MM.1S (cell line): ENCODE data around the gene GAPDH.
"Not testable (repeated sequence)": the region's sequence is repeated elsewhere in the genome, so short reads cannot be mapped to it uniquely, and the experiment has no call there.

Experiments used
- DNase-seq: peaks from one replicate; pipeline ENCODE4 v3.0.0-alpha.2; 2015
- H2AFZ ChIP-seq: fragments of 300-600 bp; sonication (generic); 2 replicates; pipeline ENCODE4 v1.6.0; 2016; ENCODE audit warnings: antibody characterized with exemption, low read length
- H3F3A ChIP-seq: fragments of 300-600 bp; sonication (generic); 2 replicates; pipeline ENCODE4 v1.6.1; 2016; ENCODE audit warnings: mild to moderate bottlenecking, antibody characterized with exemption, low read length, moderate library complexity, mixed read lengths; ENCODE audit not compliant: insufficient read depth
- H3K27ac ChIP-seq: fragments of 300-600 bp; sonication (generic); 2 replicates; pipeline ENCODE4 v1.5.1; 2016; ENCODE audit warnings: mild to moderate bottlenecking, low read length
- H3K27me3 ChIP-seq: fragments of 300-600 bp; sonication (generic); replicated peaks from 2 replicates; pipeline ENCODE4 v1.6.0; 2016; ENCODE audit warnings: low read length; ENCODE audit not compliant: insufficient read depth
- H3K36me3 ChIP-seq: fragments of 300-600 bp; sonication (generic); replicated peaks from 2 replicates; pipeline ENCODE4 v1.6.1; 2016; ENCODE audit warnings: mild to moderate bottlenecking, low read length, mixed read lengths; ENCODE audit not compliant: insufficient read depth
- H3K4me1 ChIP-seq: fragments of 300-600 bp; sonication (generic); 2 replicates; pipeline ENCODE4 v1.6.1; 2016; ENCODE audit warnings: low read length, mixed read lengths
- H3K4me2 ChIP-seq: fragments of 300-600 bp; sonication (generic); 2 replicates; pipeline ENCODE4 v1.6.0; 2016; ENCODE audit warnings: low read depth, low read length
- H3K4me3 ChIP-seq: fragments of 300-600 bp; sonication (generic); 2 replicates; pipeline ENCODE4 v1.5.1; 2016; ENCODE audit warnings: low read length, mixed read lengths
- H3K79me2 ChIP-seq: fragments of 300-600 bp; sonication (generic); 2 replicates; pipeline ENCODE4 v1.6.1; 2016; ENCODE audit warnings: mixed run types, low read length, mixed read lengths
- H3K9ac ChIP-seq: fragments of 300-600 bp; sonication (generic); 2 replicates; pipeline ENCODE4 v1.6.1; 2016; ENCODE audit warnings: low read length, mixed read lengths
- H3K9me2 ChIP-seq: fragments of 300-600 bp; sonication (generic); replicated peaks from 2 replicates; pipeline ENCODE4 v1.6.1; 2016; ENCODE audit warnings: mild to moderate bottlenecking, low read length, mixed read lengths; ENCODE audit not compliant: insufficient read depth
- H3K9me3 ChIP-seq: fragments of 300-600 bp; sonication (generic); replicated peaks from 2 replicates; pipeline ENCODE4 v1.6.1; 2016; ENCODE audit warnings: mild to moderate bottlenecking, low read length, mixed read lengths; ENCODE audit not compliant: insufficient read depth
- H4K20me1 ChIP-seq: fragments of 300-600 bp; sonication (generic); 2 replicates; pipeline ENCODE4 v1.6.1; 2016; ENCODE audit warnings: mild to moderate bottlenecking, low read length, moderate library complexity, mixed read lengths; ENCODE audit not compliant: insufficient read depth
- EZH2 ChIP-seq: fragments of 300-600 bp; sonication (generic); optimal IDR thresholded peaks from 2 replicates; pipeline ENCODE3; 2017; ENCODE audit warnings: low read depth, mild to moderate bottlenecking, antibody characterized with exemption, low read length, mixed read lengths
- EZH2phosphoT487 ChIP-seq: fragments of 300-600 bp; sonication (generic); IDR thresholded peaks from 2 replicates; pipeline ENCODE4 v1.6.1; 2018; ENCODE audit warnings: antibody characterized with exemption, low read length
- TF ChIP-seq, protein P1 (sequence below): fragments of 300-600 bp; sonication (generic); IDR thresholded peaks from 2 replicates; pipeline ENCODE4 v1.5.1; 2016; ENCODE audit warnings: antibody characterized with exemption, low read length, mixed read lengths

The GAPDH gene

DNA sequence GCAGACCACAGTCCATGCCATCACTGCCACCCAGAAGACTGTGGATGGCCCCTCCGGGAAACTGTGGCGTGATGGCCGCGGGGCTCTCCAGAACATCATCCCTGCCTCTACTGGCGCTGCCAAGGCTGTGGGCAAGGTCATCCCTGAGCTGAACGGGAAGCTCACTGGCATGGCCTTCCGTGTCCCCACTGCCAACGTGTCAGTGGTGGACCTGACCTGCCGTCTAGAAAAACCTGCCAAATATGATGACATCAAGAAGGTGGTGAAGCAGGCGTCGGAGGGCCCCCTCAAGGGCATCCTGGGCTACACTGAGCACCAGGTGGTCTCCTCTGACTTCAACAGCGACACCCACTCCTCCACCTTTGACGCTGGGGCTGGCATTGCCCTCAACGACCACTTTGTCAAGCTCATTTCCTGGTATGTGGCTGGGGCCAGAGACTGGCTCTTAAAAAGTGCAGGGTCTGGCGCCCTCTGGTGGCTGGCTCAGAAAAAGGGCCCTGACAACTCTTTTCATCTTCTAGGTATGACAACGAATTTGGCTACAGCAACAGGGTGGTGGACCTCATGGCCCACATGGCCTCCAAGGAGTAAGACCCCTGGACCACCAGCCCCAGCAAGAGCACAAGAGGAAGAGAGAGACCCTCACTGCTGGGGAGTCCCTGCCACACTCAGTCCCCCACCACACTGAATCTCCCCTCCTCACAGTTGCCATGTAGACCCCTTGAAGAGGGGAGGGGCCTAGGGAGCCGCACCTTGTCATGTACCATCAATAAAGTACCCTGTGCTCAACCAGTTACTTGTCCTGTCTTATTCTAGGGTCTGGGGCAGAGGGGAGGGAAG lies 3.5 kb downstream of the GAPDH start:
- not testable (repeated sequence) for H3K9me3 ChIP-seq, H3K4me1 ChIP-seq, H3K27ac ChIP-seq, H3K9ac ChIP-seq, H2AFZ ChIP-seq, H3K9me2 ChIP-seq, H3K4me2 ChIP-seq, H3K4me3 ChIP-seq, H3K27me3 ChIP-seq, H3K36me3 ChIP-seq
- H3F3A ChIP-seq = peaks cover 69% of the 10 kb centered on the region
- H4K20me1 ChIP-seq = peaks cover 33% of the 10 kb centered on the region
- TF ChIP-seq, protein P1, sequence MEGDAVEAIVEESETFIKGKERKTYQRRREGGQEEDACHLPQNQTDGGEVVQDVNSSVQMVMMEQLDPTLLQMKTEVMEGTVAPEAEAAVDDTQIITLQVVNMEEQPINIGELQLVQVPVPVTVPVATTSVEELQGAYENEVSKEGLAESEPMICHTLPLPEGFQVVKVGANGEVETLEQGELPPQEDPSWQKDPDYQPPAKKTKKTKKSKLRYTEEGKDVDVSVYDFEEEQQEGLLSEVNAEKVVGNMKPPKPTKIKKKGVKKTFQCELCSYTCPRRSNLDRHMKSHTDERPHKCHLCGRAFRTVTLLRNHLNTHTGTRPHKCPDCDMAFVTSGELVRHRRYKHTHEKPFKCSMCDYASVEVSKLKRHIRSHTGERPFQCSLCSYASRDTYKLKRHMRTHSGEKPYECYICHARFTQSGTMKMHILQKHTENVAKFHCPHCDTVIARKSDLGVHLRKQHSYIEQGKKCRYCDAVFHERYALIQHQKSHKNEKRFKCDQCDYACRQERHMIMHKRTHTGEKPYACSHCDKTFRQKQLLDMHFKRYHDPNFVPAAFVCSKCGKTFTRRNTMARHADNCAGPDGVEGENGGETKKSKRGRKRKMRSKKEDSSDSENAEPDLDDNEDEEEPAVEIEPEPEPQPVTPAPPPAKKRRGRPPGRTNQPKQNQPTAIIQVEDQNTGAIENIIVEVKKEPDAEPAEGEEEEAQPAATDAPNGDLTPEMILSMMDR = peak; percentile 68
- peaks cover 38% of the 10 kb centered on the region for H3K79me2 ChIP-seq
- DNase-seq = peak; percentile 82

- Histone ChIP-seq H2AFZ (no peak overlapping the region), H4K20me1 (peaks cover 33% of the 10 kb centered on the region), H3K79me2 (peaks cover 32% of the 10 kb centered on the region), H3K36me3 (peaks cover 8% of the 10 kb centered on the region; the same call in 1 of the 2 replicates), H3K9me3 (no peaks in the 10 kb centered on the region), H3K9ac (no peak overlapping the region), H3K4me3 (no peak overlapping the region), H3K9me2 (no peaks in the 10 kb centered on the region), H3K27me3 (no peaks in the 10 kb centered on the region), H3F3A (peaks cover 62% of the 10 kb centered on the region), H3K4me2 (no peak overlapping the region), H3K4me1 (peaks cover 7% of the 10 kb centered on the region), H3K27ac (no peak overlapping the region)
- TF ChIP-seq, protein P1 = no peak
- no peak for TF ChIP-seq EZH2phosphoT487
- TF ChIP-seq EZH2 = no peak
- peak; percentile 27 for DNase-seq
Observed at GRCh38 chr12:6538420-6539313, 4.3 kb downstream of the GAPDH start.

DNA sequence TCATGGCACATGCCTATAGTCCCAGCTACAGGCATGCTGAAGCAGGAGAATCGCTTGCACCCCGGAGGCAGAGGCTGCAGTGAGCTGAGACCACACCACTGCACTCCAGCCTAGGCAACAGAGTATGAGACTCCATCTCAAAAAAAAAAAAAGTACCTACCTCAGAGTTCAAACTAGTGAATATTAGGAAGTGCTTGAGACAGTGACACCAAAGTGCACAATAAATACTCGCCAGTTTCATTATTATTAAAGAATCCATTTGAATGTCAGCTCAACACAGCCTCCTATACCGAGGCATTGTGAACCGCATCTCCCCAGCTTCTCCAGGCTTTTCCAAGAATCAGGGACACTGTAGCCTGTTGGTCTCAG lies 5.0 kb downstream of the GAPDH start:
- H3F3A ChIP-seq = peaks cover 57% of the 10 kb centered on the region
- peaks cover 32% of the 10 kb centered on the region for H3K79me2 ChIP-seq
- H3K4me1 ChIP-seq = peaks cover 7% of the 10 kb centered on the region
- no peaks in the 10 kb centered on the region for H3K27me3 ChIP-seq
- H3K9me3 ChIP-seq = no peaks in the 10 kb centered on the region
- H2AFZ ChIP-seq = no peak overlapping the region
- DNase-seq = no peak
- peaks cover 33% of the 10 kb centered on the region for H4K20me1 ChIP-seq
- no peaks in the 10 kb centered on the region for H3K9me2 ChIP-seq
- H3K4me3 ChIP-seq = no peak overlapping the region
- no peak overlapping the region for H3K4me2 ChIP-seq
- no peak overlapping the region for H3K9ac ChIP-seq
- no peak overlapping the region for H3K27ac ChIP-seq
- H3K36me3 ChIP-seq = peaks cover 8% of the 10 kb centered on the region; the same call in 1 of the 2 replicates
- TF ChIP-seq EZH2phosphoT487 (no peak), EZH2 (no peak)
- TF ChIP-seq, protein P1 = no peak
